Measurements from ENCODE around the gene PRSS36. TPM values are rescaled to one million over a fixed set of nuclear protein-coding genes. Genes with fewer than 3 reads are reported as not detected.
"Not testable (repeated sequence)": the region's sequence is repeated elsewhere in the genome, so short reads cannot be mapped to it uniquely, and the experiment has no call there.

PRSS36 gene
- polyA plus RNA-seq, 1 experiment, result 0.24 TPM

- Histone ChIP-seq H3K27me3 (ENCODE audit: control insufficient read depth, insufficient read depth, low read length) (peaks cover 29% of the 10 kb centered on the region), H3K9me3 (ENCODE audit: control insufficient read depth, insufficient read depth, low read length) (no peaks in the 10 kb centered on the region; the same call in 1 of the 2 replicates), H3K4me3 (ENCODE audit: low read depth, low read length) (no peak overlapping the region), H3K27ac (ENCODE audit: low read depth, low read length) (no peak overlapping the region)
- POLR2A ChIA-PET, result no interaction called here
- TF ChIP-seq CTCF (IDR thresholded peaks at IDR 0.05; ENCODE audit: low read depth, low read length), result no peak
- CTCF ChIA-PET, result no interaction called here
- DNase-seq (ENCODE audit: low read depth, low spot score), result no peak
Observed at GRCh38 chr16:31147574-31147973, 2.3 kb downstream of the PRSS36 start.

GRCh38 chr16:31145398-31145990 lies 4.4 kb downstream of the PRSS36 start:
- no peak overlapping the region for H3K4me3 ChIP-seq (ENCODE audit: low read depth, low read length)
- ChIA-PET POLR2A (interaction anchor here (2.5 kb wide), 1 partner anchor 34 kb away, joined by 8 read pairs; the partner anchor contains the start of gene FUS), CTCF (interaction anchor here (0.6 kb wide), 1 partner anchor 333 kb away, joined by 6 read pairs; no protein-coding TSS in a partner anchor)
- H3K27me3 ChIP-seq (ENCODE audit: control insufficient read depth, insufficient read depth, low read length), result peaks cover 24% of the 10 kb centered on the region
- DNase-seq (ENCODE audit: low read depth, low spot score), result no peak
- H3K9me3 ChIP-seq (ENCODE audit: control insufficient read depth, insufficient read depth, low read length), result no peaks in the 10 kb centered on the region; the same call in 1 of the 2 replicates
- TF ChIP-seq CTCF (IDR thresholded peaks at IDR 0.05; ENCODE audit: low read depth, low read length), result no peak
- H3K27ac ChIP-seq (ENCODE audit: low read depth, low read length), result no peak overlapping the region

- H3K9me3 ChIP-seq (ENCODE audit: control insufficient read depth, insufficient read depth, low read length); H3K4me3 ChIP-seq (ENCODE audit: low read depth, low read length); H3K27ac ChIP-seq (ENCODE audit: low read depth, low read length); CTCF ChIA-PET; DNase-seq (ENCODE audit: low read depth, low spot score): not testable (repeated sequence)
- POLR2A ChIA-PET, result interaction anchor here (2.5 kb wide), 1 partner anchor 35 kb away, joined by 8 read pairs; the partner anchor contains the start of gene FUS
- peaks cover 22% of the 10 kb centered on the region for H3K27me3 ChIP-seq (ENCODE audit: control insufficient read depth, insufficient read depth, low read length)
Observed at GRCh38 chr16:31144418-31144817, 5.4 kb downstream of the PRSS36 start.

- DNase-seq (ENCODE audit: low read depth, low spot score), result no peak
- CTCF ChIA-PET, result interaction anchor here (2.2 to 2.8 kb wide), 3 partner anchors 14 to 190 kb away, joined by 10 to 32 read pairs (median 17); partner anchors contain the start of gene HSD3B7
- H3K27me3 ChIP-seq (ENCODE audit: control insufficient read depth, insufficient read depth, low read length), result peaks cover 18% of the 10 kb centered on the region
- H3K27ac ChIP-seq (ENCODE audit: low read depth, low read length), result no peak overlapping the region
- POLR2A ChIA-PET, result no interaction called here
- H3K9me3 ChIP-seq (ENCODE audit: control insufficient read depth, insufficient read depth, low read length), result no peaks in the 10 kb centered on the region; the same call in 1 of the 2 replicates
- TF ChIP-seq CTCF (IDR thresholded peaks at IDR 0.05; ENCODE audit: low read depth, low read length), result no peak
- H3K4me3 ChIP-seq (ENCODE audit: low read depth, low read length), result no peak overlapping the region
Observed at GRCh38 chr16:31143694-31144148, 6.1 kb downstream of the PRSS36 start.

- H3K9me3 ChIP-seq (ENCODE audit: control insufficient read depth, insufficient read depth, low read length), result no peaks in the 10 kb centered on the region; the same call in 1 of the 2 replicates
- CTCF ChIA-PET, result interaction anchor here (0.8 to 2.8 kb wide), 33 partner anchors 9 to 329 kb away, joined by 3 to 32 read pairs (median 9); partner anchors contain the start of genes BCKDK, COX6A2, FUS and HSD3B7
- H3K27me3 ChIP-seq (ENCODE audit: control insufficient read depth, insufficient read depth, low read length), result peaks cover 12% of the 10 kb centered on the region
- no peak for DNase-seq (ENCODE audit: low read depth, low spot score)
- H3K27ac ChIP-seq (ENCODE audit: low read depth, low read length), result no peak overlapping the region
- no peak overlapping the region; the same call in 1 of the 2 replicates for H3K4me3 ChIP-seq (ENCODE audit: low read depth, low read length)
- POLR2A ChIA-PET, result interaction anchor here (0.8 to 2.3 kb wide), 11 partner anchors 21 to 316 kb away, joined by 3 to 75 read pairs (median 5); partner anchors contain the start of genes FUS, KAT8, PYCARD and SETD1A
- TF ChIP-seq CTCF (IDR thresholded peaks at IDR 0.05; ENCODE audit: low read depth, low read length), result no peak
Observed at GRCh38 chr16:31143011-31143693, 6.7 kb downstream of the PRSS36 start.

Data from AG04450 (cell line).